B cell (primary cell): Measurements from ENCODE around the gene INPP5J. TPM values are rescaled to one million over a fixed set of nuclear protein-coding genes. Genes with fewer than 3 reads are reported as not detected.

Experiments used
- ATAC-seq: fragments of 200-7000 bp; cut with Tn5 transposase; one replicate; pipeline ENCODE4 v1.10.0; 2021; ENCODE audit warnings: low read depth, mild to moderate bottlenecking, moderate number of reproducible peaks, moderate library complexity
- CTCF ChIA-PET: fragments of 350-600 bp; sonication (Branson Sonifier 250); formaldehyde crosslinking; loops from one replicate; lab custom pipeline; 2021; ENCODE audit warnings: antibody characterized with exemption, inconsistent platforms; lab: Charles Lee
- POLR2A ChIA-PET: fragments of 350-600 bp; sonication (Branson Sonifier 250); formaldehyde crosslinking; loops from one replicate; lab custom pipeline; 2021; ENCODE audit warnings: antibody characterized with exemption; lab: Charles Lee
- DNase-seq: peaks from one replicate; pipeline ENCODE4 v3.0.0; 2013
- H2AFZ ChIP-seq: 2 replicates; pipeline ENCODE4 v1.6.1; 2012; ENCODE audit warnings: mild to moderate bottlenecking, low read depth, low read length; ENCODE audit not compliant: insufficient read depth, poor library complexity, severe bottlenecking
- H3K27ac ChIP-seq, 2 donors: 1 replicate in 1 of 2; 2 replicates in 1 of 2; pipeline ENCODE4 v1.5.1; 2012 to 2013; ENCODE audit warnings: low read length in 2 of 2, mild to moderate bottlenecking in 2 of 2, moderate library complexity in 1 of 2
- H3K27me3 ChIP-seq, 4 experiments: fragments of 200-600 bp in 1 of 4; sonication (generic) in 1 of 4; replicated peaks in 1 of 4; 1 replicate in 2 of 4; 2 replicates in 2 of 4; pipeline versions ENCODE4 v1.6.1 to v1.7.0; 2013 to 2016; ENCODE audit warnings: low read length in 3 of 4, mild to moderate bottlenecking in 2 of 4, mixed read lengths in 1 of 4, moderate library complexity in 1 of 4; ENCODE audit not compliant: insufficient read depth in 4 of 4, control insufficient read depth in 3 of 4; ENCODE audit errors: control extremely low read depth in 1 of 4
- H3K36me3 ChIP-seq, 2 experiments: replicated peaks in 1 of 2; 1 replicate in 1 of 2; 2 replicates in 1 of 2; pipeline versions ENCODE4 v1.6.1 to v1.7.1; 2013; ENCODE audit warnings: low read length in 1 of 2; ENCODE audit not compliant: insufficient read depth in 2 of 2, control insufficient read depth in 1 of 2; ENCODE audit errors: control extremely low read depth in 1 of 2, extremely low read depth in 1 of 2
- H3K4me1 ChIP-seq, 2 donors: fragments of 200-600 bp in 1 of 2; sonication (generic) in 1 of 2; 1 replicate in 1 of 2; 2 replicates in 1 of 2; pipeline versions ENCODE4 v1.5.1 to v1.6.1; 2013 to 2017; ENCODE audit warnings: low read length in 2 of 2; ENCODE audit not compliant: control insufficient read depth in 2 of 2, insufficient read depth in 2 of 2
- H3K4me2 ChIP-seq: replicated peaks from 2 replicates; pipeline ENCODE3; 2012; ENCODE audit warnings: mild to moderate bottlenecking, low read depth, low read length; ENCODE audit not compliant: poor library complexity, severe bottlenecking
- H3K4me3 ChIP-seq, 5 experiments: fragments of 200-600 bp in 1 of 5; sonication (generic) in 1 of 5; 1 replicate in 3 of 5; 2 replicates in 2 of 5; pipeline versions ENCODE4 v1.5.1 to v1.7.0; 2011 to 2016; ENCODE audit warnings: low read length in 4 of 5, mild to moderate bottlenecking in 4 of 5, low read depth in 2 of 5, control low read depth in 1 of 5, moderate library complexity in 1 of 5; ENCODE audit not compliant: insufficient read depth in 1 of 5; ENCODE audit errors: control extremely low read depth in 1 of 5, extremely low read depth in 1 of 5
- H3K79me2 ChIP-seq: fragments of 200-600 bp; sonication (generic); one replicate; pipeline ENCODE4 v1.6.0; 2016; ENCODE audit warnings: low read length; ENCODE audit not compliant: control insufficient read depth, insufficient read depth
- H3K9ac ChIP-seq: fragments of 200-600 bp; sonication (generic); 2 replicates; pipeline ENCODE4 v1.6.1; 2017; ENCODE audit warnings: mild to moderate bottlenecking, low read length, moderate library complexity
- H3K9me3 ChIP-seq, 3 donors: one replicate each; pipeline versions ENCODE4 v1.6.1 to v1.7.1; 2013; ENCODE audit warnings: low read length in 2 of 3; ENCODE audit not compliant: control insufficient read depth in 2 of 3, insufficient read depth in 1 of 3; ENCODE audit errors: control extremely low read depth in 1 of 3
- H4K20me1 ChIP-seq: 2 replicates; pipeline ENCODE4 v1.6.0; 2012; ENCODE audit warnings: mild to moderate bottlenecking, low read length; ENCODE audit not compliant: insufficient read depth, control insufficient read depth, poor library complexity, severe bottlenecking
- H3K27ac Mint-ChIP-seq: one replicate; pipeline ENCODE4 v1.8.0; 2021; ENCODE audit warnings: mixed read lengths
- H3K27me3 Mint-ChIP-seq: one replicate; pipeline ENCODE4 v1.8.0; 2021; ENCODE audit warnings: mixed read lengths
- H3K4me1 Mint-ChIP-seq: one replicate; pipeline ENCODE4 v1.8.0; 2021; ENCODE audit warnings: mixed read lengths
- H3K4me3 Mint-ChIP-seq: one replicate; pipeline ENCODE4 v1.8.0; 2021; ENCODE audit warnings: mixed read lengths
- H3K9me3 Mint-ChIP-seq: one replicate; pipeline ENCODE4 v1.8.0; 2022; ENCODE audit warnings: mixed read lengths; ENCODE audit not compliant: insufficient read depth
- EZH2 ChIP-seq: IDR thresholded peaks from 2 replicates; pipeline ENCODE4 v1.6.1; 2012; ENCODE audit warnings: borderline replicate concordance, low read depth, mild to moderate bottlenecking, moderate library complexity, low read length; ENCODE audit not compliant: insufficient read depth, poor library complexity, severe bottlenecking
- WGBS: methylation state at CpG from one replicate; pipeline ENCODE4 v1.1.5; 2013; ENCODE audit warnings: missing lambda C conversion rate; ENCODE audit not compliant: insufficient coverage; 5-methylcytosine and 5-hydroxymethylcytosine counted together
- intact Hi-C: fragments of 100-400 bp; cut with micrococcal nuclease; formaldehyde crosslinking; loops from one replicate; pipeline ENCODE4 v1.10.0; 2022
- polyA plus RNA-seq: library from polyadenylated mRNA; depleted of rRNA; stranded (reverse); fragments of >200 nt; gene quantifications from 2 replicates; pipeline ENCODE4 v1.2.3, GENCODE V29; 2012
- total RNA-seq, 2 donors: library from RNA; stranded (reverse); fragments of 120-200 nt in 1 of 2; gene quantifications; 1 replicate in 1 of 2; 2 replicates in 1 of 2; pipeline versions ENCODE4 v1.2.3 to v1.2.4, GENCODE V29; 2013 to 2022
- TF ChIP-seq, protein P1 (sequence below): fragments of 200-600 bp; IDR thresholded peaks from one replicate; pipeline ENCODE4 v1.8.0; 2022; ENCODE audit warnings: antibody characterized with exemption, mild to moderate bottlenecking

Gene INPP5J
- total and polyA plus RNA-seq, 2 donors (not counting 1 experiment from before 2014, with no cell fraction given) = 0.07 to 0.52 TPM

DNA sequence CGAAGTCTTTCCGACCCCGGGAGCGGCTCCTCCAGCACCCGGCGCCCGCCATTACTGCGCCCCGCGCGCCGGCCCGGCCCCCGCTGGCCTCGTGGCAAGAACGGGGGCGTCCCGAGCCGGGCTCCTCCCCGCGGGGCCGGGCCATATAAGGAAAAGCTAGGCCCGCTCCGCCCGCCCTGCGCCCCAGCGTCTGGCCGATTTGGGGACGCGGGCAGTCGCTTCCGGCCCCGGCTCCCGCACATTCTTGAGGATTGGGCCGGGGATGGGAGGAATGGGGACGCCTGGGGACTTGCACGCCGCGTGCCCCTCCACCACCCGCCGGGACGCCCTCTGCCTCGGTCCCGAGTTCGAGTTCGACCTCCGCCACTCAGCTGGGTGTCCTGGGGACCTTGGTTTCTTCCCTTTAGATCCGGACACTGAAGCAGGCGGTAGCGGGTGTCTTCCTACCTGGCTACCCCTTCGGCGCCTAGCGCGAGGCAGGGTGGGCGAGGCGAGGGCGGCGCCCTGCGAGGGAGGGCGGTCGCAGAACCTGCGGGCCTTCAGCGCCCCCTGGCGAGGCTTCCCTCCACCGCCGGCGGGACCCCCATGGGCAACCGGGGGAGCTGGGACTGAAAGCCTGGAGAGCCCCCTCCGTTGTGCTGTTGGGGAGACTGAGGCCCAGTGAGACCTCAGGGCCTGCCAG lies 37.8 kb upstream of the INPP5J start:
- DNase-seq = peak; percentile 88
- H3K27me3 Mint-ChIP-seq = no peaks in the 10 kb centered on the region
- peak overlapping the region; percentile 92 for H3K4me3 Mint-ChIP-seq
- no peaks in the 10 kb centered on the region for H3K9me3 ChIP-seq
- H3K27ac Mint-ChIP-seq = peak overlapping the region; percentile 84
- intact Hi-C loops = loop anchor here (1.0 to 5.0 kb wide), 10 partner anchors 22 to 547 kb away; partner anchors contain the start of genes LIMK2, PIK3IP1, RNF185 and SELENOM
- CTCF ChIA-PET = interaction anchor here (0.6 to 3.5 kb wide), 17 partner anchors 10 to 451 kb away, joined by 3 to 18 read pairs (median 6); partner anchors contain the start of genes LIMK2, MORC2, RNF185 and SELENOM
- peak overlapping the region; percentile 80 to 91 for H3K27ac ChIP-seq
- H3K36me3 ChIP-seq = no peaks in the 10 kb centered on the region
- no peaks in the 10 kb centered on the region for H4K20me1 ChIP-seq
- ATAC-seq = peak; percentile 75
- H2AFZ ChIP-seq = peak overlapping the region; percentile 98
- peak overlapping the region; percentile 90 for H3K9ac ChIP-seq
- peaks cover 4% of the 10 kb centered on the region for H3K79me2 ChIP-seq
- H3K4me3 ChIP-seq = peak overlapping the region; percentile 64 to 92 (median 86)
- no peaks in the 10 kb centered on the region for H3K27me3 ChIP-seq
- TF ChIP-seq, protein P1, sequence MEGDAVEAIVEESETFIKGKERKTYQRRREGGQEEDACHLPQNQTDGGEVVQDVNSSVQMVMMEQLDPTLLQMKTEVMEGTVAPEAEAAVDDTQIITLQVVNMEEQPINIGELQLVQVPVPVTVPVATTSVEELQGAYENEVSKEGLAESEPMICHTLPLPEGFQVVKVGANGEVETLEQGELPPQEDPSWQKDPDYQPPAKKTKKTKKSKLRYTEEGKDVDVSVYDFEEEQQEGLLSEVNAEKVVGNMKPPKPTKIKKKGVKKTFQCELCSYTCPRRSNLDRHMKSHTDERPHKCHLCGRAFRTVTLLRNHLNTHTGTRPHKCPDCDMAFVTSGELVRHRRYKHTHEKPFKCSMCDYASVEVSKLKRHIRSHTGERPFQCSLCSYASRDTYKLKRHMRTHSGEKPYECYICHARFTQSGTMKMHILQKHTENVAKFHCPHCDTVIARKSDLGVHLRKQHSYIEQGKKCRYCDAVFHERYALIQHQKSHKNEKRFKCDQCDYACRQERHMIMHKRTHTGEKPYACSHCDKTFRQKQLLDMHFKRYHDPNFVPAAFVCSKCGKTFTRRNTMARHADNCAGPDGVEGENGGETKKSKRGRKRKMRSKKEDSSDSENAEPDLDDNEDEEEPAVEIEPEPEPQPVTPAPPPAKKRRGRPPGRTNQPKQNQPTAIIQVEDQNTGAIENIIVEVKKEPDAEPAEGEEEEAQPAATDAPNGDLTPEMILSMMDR = peak; percentile 98
- TF ChIP-seq EZH2 = no peak
- H3K4me1 Mint-ChIP-seq = peaks cover 46% of the 10 kb centered on the region
- POLR2A ChIA-PET = interaction anchor here (0.6 to 1.4 kb wide), 6 partner anchors 22 to 260 kb away, joined by 3 to 6 read pairs (median 5); partner anchors contain the start of genes MORC2, RNF185, SELENOM and TUG1
- H3K4me2 ChIP-seq = peak overlapping the region; percentile 90
- H3K4me1 ChIP-seq = peaks cover 31 to 63% of the 10 kb centered on the region in 2 donors
- no peaks in the 10 kb centered on the region for H3K9me3 Mint-ChIP-seq
- WGBS = under 1% methylated on average over 69 of the region's 69 CpGs
